HK-2 (cell line): Measurements from ENCODE around the gene HOXC9.
A peak's percentile ranks its signal among the peaks of the same experiment; 100 is the strongest.

ENCODE experiments used
- DNase-seq: peaks from one replicate; pipeline ENCODE4 v3.0.0-alpha.2; 2018; ENCODE audit not compliant: unreplicated experiment

HOXC9 gene

DNA sequence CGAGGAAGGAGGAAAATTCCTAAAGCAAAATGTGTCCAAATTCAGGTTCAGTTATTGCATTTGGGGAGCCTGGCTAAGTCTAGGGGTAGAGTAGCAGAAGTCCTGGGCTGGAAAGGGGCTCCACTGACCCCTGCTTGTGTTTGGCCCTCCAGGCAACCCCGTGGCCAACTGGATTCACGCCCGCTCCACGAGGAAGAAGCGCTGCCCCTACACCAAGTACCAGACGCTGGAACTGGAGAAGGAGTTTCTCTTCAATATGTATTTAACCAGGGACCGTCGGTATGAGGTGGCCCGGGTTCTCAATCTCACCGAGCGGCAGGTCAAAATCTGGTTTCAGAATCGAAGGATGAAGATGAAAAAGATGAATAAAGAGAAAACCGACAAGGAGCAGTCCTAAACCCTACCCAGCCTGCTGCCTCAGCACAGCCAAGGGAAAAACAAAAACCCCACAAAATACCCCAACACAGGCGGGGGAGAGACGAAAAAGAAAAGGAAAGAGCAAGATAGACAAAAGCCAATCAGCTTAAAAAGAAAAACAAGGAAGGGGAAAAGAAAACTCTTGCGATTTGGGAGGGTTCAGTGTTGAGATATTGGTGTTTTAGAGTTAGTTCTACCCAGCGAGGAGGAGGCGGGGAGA is 2.4 kb downstream of the HOXC9 start:
- DNase-seq, result no peak

DNA sequence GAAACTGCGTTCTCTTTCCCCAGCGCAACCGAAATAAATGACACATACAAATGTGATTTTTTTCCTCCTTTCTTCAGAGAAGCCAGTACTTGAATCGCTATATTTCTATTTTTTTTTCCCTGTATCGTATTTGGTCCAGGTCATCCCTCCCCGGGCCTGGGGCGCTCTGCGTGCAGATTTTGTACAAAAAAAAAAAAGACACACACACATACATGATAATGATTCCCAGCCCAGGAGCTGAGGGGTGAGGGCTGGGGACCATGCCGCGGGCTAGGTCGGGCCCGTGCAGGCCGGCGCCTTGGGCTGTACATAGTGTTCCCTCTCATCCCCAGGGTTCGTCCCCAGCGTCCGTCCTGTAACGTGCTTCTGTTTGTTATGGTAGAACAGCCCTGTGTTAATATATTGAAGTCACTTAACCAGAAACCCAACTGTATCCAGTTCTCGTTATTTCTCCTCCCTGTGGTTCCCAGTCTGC is 3.0 kb downstream of the HOXC9 start:
- no peak for DNase-seq

DNA sequence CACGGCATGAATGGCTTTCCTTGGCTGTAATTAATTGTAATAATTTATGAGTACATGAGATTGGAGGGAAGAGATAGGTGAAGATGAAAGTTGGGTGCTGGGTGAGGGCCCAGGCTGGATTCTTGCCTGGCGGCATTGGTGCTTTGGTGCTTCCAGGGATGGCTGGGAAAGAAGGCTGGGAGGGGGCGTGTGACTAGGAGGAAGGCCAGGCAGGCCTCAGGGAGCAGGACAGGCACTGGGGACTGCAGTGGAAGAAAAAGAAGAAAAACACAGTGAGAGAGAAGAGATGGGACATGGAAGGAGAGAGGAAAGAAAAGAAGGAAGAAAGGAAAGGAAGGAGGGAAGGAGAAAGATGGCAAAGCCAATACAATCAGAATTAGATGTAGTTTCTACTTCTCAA is 3.7 kb downstream of the HOXC9 start:
- no peak for DNase-seq

DNA sequence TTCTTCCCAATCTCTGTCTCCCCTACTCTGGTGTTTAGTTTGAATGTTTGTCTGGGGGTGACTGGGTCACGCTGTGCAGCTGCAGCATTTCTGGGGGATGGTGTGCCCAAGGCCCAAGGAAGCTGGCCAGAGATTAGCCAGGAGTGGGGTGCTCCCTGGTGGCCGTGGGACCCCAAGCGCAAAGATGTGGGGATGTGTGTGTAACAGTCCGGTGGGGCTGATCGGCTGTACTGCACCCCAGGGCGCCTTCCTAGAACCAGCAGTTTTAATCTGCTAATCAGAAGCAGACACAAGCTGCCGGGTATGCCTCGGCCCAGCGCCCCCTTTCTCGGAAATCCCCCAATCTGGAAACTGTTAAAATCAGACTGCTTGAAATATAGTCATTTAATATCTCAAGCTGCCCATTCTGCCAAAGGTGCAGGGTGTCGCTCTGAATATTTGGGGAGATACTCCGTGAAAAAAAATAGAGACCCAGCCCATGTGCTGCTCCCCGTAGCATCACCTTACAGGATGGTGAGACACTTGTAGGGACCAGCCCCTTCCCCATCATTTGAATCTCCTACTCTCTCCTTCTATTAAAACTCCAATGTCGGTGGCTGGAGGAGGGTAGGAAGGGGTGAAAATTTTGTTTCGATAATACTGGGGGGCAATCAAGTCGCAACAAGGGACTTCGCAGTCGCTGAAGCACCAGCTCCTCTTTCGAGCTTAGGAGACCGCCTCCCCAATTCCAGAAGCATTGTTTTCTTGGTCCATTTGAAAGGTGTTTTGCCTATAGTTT is 4.3 kb downstream of the HOXC9 start:
- DNase-seq, result no peak

DNA sequence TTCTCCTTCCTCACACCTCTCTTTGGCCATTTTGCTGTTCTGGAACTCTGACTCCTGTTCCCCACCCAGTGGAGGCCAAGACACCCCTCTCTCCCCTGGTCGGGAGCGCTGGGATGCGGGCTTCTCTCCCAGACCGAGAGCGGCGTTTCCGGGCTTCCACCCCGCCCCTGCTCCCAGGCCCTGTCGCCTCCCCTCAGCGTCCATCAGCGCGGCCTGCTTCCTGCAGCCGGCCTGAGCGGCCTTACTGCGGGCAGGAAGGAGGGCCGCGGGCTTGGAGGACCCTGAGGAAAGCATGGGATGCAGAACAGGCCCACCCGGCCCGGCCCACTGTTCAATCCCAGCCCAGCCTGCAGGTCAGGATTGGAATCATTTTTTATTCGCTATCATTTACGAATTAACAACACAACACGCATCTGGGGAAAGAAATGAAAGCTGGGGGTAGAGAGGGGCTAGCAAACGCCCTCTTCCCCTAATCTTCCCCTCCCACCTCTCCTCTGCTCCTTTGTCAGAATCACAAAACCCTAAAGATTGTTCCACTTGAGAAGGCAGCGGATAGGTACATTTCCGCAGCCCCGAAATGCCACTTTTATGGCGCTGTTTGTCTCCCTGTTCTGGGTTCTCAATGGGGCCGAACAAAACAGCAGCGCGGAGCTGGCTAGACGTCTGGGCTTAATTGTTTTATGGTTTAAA is 5.0 kb downstream of the HOXC9 start:
- no peak for DNase-seq

DNA sequence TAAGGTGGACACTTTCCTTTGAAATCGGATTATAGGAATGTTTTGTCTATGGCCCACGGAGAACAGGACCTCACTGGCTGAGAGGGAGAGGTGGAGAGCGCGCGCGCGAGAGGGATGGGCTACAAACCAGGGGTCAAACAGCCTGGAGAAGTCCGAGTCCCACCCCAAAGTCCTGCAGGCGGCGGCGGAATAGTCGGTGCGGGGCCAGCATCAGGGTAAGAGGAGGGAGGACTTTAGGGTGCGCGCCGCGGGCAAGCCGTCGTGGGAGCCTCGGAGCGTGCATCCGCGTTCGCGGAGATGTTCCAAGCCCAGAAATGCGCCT is 5.5 kb downstream of the HOXC9 start:
- no peak for DNase-seq

DNA sequence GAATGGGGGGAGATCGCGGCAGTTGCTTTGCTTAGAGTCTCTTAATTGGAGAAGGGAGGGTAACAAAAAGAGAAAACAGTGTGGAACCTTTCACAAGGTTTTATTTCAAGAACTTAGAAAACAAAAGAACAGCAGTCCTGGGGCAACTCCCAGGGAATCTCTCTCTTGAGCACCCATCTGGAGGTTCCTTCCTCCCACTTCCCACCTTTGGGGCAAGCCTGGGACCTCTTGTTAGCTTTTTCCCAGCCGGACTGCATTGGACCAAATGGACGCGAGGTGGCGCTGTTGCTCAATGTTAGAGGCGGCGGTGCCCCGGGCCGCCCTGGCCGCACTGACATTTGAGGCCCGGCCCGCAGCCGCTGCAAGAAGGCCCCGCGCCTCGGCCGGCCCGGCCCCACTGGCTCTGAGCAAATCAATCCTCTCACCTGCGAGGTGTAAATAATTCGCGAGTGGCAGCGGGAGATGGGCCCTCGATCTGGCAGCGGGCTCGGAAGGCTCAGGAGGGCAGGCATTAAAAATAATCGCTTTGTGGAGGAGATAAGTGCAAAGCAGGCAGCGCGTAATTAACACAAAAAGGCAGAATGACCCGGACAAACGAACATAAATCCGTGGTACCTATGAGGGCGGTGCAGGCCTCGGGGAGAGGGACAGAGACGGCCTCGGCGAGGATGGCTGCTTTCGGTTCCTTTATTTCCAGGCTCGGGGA is 6.0 kb downstream of the HOXC9 start:
- DNase-seq, result peak; percentile 87

DNA sequence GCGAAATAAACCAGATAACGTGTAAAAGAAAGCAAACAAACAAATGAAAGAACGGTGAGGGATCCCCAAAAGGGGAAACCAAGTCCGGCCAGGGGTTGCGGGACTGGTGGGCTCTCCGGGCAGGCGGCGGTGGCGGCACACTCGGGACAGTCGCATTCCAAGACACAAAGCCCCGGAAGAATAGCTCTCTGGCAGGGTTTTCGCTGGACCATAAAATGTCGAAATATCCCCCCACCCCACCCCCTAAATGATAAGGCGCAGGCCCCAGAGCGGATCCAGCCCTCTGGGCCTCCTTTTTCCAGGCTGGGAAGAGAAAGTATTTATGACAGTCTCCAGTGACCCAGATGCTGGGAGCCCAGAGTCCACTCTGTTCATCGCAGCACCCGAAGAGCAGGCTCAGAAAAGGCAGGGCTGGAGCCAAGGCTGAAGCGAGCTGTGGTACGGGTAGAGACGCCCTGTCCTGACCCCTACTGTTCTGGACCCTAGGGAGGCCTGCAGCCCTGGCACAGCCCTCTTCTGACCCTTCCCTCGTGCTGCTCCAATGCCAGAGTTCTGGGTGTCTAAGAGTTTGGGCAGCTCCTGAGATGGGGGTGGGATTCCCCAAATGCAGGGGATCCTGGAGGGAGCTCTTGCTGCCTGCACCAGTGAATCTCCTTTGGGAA is 6.7 kb downstream of the HOXC9 start:
- DNase-seq, result no peak

DNA sequence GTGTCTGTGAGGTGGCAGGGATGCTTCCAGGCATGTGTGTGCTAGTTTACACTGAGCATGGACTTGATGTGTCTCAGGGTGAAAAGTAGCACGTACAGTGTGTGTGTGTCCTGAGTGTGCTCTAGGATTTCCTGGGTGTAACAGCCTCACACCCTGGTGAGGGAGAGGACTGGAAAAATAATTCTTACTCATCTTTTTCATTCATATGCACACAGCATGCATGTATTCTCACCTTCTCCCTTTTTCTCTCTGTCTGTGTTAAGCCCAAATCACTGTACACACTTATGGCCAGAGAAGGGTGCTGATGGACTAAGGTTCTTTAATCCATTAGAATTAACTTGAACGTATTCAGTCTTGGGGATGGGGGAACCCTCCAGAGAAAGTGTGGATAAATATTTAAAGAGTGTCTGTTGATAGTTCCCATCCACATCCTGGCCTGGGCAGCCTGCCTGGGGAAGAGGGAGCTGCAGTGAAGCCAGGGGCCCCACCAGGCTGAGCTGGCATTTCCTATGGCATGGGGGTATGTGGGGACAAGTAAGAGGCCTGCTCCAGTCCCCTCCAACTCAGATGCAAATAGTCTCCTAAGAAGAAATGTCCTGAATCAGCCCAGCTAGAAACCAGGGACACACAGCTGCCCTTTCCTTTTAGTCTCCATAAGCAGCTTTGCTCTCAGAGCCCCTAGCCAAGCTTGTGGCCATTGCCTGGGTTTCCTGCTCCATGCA is 7.7 kb downstream of the HOXC9 start:
- no peak for DNase-seq

DNA sequence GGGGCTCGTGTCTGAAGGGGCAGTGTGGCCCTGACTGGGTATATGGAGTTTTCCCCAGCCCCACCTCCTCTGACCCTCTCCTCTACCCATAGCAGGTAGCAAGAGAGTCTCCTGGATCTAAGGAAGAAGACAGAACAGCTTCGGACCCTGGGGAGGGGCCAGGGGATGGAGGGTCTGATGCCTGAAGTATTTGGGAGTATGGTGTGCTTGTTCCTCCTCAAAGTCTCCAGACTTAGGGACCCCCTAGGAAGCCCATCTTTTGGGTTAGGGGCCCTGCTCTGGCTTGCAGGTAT is 8.2 kb downstream of the HOXC9 start:
- DNase-seq, result no peak

DNA sequence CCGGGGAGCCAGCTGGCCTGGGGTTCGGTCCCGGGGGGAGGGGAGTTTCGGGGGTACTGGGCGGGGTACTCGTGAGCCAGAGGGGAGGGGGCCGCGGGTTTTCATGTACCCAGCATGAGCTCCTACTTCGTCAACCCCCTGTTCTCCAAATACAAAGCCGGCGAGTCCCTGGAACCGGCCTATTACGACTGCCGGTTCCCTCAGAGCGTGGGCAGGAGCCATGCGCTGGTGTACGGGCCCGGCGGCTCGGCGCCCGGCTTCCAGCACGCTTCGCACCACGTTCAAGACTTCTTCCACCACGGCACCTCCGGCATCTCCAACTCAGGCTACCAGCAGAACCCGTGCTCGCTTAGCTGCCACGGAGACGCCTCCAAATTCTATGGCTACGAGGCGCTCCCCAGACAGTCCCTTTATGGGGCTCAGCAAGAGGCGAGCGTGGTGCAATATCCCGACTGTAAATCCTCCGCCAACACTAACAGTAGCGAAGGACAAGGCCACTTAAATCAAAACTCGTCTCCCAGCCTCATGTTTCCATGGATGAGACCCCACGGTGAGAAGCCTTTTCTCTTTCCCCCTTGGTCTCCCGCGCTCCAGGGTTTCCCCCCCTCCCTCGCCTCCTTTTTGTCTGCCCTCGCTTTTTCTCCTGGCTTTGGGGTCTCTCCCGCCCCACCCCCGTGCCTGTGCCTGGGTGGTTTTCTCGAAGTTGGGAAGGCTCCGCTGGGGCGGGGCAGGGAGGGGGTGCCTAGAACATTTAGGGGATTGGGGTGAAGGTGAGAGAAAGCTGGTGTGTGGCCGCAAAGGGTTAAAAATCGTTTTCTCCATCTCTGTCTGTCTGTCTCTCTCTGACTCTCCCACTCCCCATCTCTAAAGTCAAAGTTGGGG is 9.5 kb downstream of the HOXC9 start:
- DNase-seq, result no peak

DNA sequence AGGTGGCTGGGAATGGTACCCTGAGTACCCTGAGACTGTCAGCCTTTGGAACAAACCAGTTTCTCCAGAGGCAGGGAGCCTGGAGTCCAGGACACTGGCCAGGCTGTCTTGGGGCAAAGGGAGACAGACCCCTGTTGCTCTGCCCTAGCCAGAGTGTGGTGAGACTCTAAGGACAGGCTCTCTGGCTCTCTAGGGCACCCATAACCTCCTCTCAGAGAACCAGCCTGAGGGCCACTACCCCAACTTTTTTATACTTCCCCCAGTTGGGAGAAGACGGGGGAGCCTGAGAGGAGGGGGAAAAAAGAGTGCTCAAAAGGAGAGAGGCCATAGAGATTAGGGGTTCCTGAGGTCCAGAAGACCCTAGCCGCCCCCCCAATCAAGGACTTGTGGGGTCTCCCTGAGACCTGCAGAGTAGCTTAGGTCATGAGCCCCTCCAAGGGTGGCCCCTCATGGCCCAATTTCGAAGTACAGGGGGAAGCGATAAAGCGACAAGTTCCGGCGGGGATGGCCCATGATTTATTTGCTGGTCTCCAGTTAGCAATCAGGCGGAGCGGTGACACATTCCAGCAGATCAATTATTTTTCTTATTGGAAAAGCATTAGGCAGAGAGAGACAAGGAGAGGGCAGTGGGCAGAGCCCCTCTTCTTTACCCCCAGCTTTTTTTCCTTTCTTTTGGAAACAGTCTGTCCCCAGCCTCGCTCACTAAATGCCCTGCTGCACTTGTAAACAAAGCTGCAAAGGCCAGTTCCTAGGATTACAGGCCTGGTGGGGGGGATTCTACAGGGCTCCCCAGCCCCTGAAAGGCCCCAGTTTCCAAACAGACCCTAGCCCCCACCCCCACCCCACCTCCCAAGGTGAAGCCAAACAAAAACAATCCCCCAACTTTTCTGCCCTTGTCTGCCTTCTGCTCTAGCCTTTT is 10.4 kb downstream of the HOXC9 start:
- DNase-seq, result no peak

DNA sequence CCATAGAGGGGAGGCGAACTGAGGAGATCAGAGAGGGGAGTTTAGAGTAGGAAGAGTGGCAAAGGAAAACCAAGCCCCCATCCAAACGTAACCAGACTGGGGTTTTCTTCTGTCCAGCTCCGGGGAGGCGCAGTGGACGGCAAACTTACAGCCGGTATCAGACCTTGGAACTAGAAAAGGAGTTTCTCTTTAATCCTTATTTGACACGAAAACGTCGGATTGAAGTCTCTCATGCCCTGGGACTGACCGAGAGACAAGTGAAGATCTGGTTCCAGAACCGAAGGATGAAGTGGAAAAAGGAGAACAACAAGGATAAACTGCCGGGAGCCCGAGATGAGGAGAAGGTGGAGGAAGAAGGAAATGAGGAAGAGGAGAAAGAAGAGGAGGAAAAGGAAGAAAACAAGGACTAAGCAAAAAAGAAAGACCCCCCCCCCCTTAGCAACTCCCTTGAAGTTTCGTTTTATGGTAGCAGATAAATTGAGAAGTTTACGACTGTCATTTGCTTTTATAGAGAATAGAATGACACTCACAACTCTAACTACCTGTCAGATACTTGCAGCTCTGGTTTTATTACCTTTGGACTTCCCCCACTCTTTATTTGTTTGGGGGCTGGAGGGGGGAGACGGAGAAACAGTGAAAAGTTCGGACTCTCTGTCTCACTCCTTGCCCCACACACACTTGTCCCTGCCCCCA is 11.2 kb downstream of the HOXC9 start:
- no peak for DNase-seq

DNA sequence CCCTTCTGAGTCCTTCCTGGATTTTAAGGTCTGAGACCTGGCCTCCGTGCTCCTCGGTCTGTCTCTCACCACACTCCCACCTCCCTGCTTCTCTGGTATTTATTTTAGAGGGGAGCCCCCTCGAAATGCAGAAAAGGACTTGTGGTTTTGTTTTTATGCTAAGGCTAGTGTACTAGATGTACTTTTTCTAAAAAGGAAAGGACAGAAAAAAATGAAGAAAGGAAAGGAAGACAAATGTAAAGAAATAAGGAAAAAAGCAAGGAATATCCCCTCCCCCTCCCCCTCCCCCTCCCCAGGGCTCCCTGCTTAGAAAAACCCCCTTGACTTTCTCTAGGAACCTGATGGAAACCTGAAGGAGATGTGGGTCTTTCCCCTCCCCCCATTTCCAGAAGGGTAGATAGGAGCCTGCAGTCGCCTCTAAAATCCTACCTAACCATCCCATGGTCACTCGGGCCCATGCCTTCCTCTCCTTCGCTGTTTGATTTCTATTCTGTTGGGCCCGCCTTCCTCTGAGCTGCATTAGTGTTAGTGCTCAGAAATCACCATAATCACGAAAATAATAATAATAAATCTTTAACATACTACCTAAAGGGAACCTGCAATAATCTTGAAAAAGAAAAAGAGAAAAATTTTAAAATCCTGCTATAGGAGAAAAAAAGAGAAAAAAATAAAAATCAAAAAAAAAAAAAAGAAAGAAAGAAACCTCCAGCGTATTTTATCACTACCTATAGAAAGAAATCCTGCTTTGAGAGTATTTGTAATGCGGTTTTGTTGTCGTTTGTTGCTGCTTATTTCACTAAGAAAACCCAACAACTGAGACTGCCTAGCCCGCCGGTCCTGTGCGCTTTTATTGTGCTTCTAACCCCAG is 11.9 kb downstream of the HOXC9 start:
- no peak for DNase-seq

DNA sequence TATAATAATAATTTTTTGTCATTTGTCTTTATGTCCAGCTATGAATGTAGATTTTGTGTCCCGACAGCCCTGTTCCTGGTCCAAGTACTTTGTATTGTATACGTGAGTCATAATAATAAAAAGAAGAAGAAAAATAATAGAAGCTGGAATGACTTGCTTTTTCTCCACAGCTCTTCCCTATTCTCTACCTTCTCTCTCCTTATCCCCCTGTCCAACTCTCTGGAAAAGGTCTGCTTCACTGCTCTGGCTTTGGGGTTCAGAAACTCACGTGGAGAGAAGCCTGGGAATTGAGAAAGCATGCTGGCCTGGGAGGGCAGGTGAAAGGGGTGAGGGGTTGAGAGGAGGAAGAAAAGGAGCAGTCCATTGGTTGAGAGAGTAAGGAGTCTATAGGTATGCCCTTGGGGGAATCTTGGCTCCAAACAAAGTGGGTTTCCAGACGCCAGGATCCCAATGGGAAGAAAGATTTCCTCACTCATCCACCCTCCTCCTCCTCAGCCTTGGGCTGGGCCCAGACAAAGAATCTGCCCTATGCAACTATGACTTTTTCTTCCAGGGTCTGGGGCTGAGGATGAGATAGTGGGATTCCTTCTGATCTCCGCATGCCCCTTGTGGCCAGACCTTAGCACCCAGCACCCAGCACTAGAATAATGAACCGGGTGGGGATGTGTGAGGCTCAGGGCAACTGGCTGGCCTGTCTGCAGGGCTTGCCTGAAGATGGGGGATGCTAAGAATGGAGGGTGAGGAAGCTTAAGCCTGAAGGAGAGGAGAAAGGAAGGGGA is 12.9 kb downstream of the HOXC9 start:
- DNase-seq, result no peak

DNA sequence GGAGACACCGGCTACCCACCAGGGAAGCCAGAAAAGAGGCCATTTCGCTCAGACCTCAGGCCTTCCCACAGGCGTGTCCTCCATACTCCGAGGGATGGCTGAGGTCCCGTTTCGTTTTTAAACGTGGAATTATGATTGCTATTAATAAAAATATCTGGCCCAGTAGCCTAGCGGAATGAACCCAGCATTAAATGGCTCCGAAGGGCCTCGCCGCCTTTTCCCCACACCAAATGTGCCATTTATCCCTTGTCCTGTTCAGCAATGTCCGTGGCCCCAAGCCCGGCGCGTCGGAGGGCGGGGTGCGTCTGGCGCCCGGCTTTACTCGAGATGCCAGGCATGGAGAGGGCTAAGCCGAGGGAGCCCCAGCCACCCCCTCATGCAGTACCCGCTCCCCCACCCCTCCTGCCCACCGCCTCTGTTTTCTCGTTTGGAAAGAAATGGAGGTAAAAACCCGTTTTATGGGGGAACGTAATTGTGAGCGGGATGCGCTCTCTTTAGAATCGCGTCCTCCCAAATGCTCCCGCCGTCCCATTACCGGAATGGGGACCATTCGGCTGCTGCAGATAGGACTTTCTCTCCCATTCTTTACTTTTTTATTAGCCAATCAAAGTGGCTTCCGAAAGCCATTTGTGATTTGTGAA is 14.5 kb downstream of the HOXC9 start:
- no peak for DNase-seq
